Gastrocnemius medialis (tissue), 4 donors: ENCODE measurements around the gene BAHCC1.

Experiments used
- POLR2A ChIP-seq, 2 donors: fragments of 450-650 bp; IDR thresholded peaks; one replicate each; pipeline ENCODE4 v1.6.1; 2017; ENCODE audit warnings: antibody characterized with exemption in 2 of 2, mild to moderate bottlenecking in 2 of 2, moderate library complexity in 2 of 2
- TF ChIP-seq, protein P1 (sequence below), 5 experiments: fragments of 450-650 bp in 3 of 5; fragments of 200-600 bp in 2 of 5; sonication (generic) in 2 of 5; IDR thresholded peaks in 4 of 5; conservative IDR thresholded peaks in 1 of 5; 1 replicate in 4 of 5; 2 replicates in 1 of 5; pipeline ENCODE4 v1.5.1; 2016 to 2019; ENCODE audit warnings: antibody characterized with exemption in 5 of 5, mild to moderate bottlenecking in 3 of 5, moderate library complexity in 3 of 5

DNA sequence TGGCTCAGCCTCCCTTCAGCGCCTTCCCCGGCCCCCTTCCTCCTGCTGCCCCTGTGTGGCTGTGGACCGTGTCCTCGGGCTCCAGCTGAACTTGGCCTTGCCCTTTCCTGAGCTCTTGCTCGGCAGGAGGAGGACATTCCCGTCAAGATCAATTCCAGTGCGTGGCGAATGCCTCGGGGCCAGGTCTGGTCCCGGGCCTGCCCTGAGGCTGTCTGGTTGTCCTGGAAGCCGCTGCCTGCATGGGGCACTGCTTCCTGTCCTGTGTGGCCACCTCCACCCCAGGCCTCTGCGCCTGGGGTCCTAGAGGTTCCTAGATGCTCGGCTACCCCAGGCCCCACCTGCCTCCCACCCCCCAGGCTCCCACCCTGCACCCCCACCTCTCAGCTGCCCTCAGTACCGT is 12.8 kb downstream of the BAHCC1 start:
- TF ChIP-seq, protein P1, sequence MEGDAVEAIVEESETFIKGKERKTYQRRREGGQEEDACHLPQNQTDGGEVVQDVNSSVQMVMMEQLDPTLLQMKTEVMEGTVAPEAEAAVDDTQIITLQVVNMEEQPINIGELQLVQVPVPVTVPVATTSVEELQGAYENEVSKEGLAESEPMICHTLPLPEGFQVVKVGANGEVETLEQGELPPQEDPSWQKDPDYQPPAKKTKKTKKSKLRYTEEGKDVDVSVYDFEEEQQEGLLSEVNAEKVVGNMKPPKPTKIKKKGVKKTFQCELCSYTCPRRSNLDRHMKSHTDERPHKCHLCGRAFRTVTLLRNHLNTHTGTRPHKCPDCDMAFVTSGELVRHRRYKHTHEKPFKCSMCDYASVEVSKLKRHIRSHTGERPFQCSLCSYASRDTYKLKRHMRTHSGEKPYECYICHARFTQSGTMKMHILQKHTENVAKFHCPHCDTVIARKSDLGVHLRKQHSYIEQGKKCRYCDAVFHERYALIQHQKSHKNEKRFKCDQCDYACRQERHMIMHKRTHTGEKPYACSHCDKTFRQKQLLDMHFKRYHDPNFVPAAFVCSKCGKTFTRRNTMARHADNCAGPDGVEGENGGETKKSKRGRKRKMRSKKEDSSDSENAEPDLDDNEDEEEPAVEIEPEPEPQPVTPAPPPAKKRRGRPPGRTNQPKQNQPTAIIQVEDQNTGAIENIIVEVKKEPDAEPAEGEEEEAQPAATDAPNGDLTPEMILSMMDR (IDR thresholded peaks at IDR 0.05 in 4 of 5, conservative IDR thresholded peaks at IDR 0.05 in 1 of 5) = no peak
- no peak for TF ChIP-seq POLR2A (IDR thresholded peaks at IDR 0.05)
